BE2C (cell line): Measurements from ENCODE around the gene PLTP.

Experiments used
- DNase-seq: peaks from one replicate; pipeline ENCODE4 v3.0.0-alpha.2; 2020
- H3K27me3 ChIP-seq: fragments of 250-450 bp; sonication (Bioruptor Pico); 2 replicates; pipeline ENCODE4 v1.5.1; 2020; ENCODE audit warnings: mild to moderate bottlenecking
- H3K36me3 ChIP-seq: fragments of 250-450 bp; sonication (Bioruptor Pico); 2 replicates; pipeline ENCODE4 v1.5.1; 2020; ENCODE audit warnings: mild to moderate bottlenecking
- H3K4me1 ChIP-seq: fragments of 250-450 bp; sonication (Bioruptor Pico); 2 replicates; pipeline ENCODE4 v1.5.1; 2020
- H3K4me3 ChIP-seq: 2 replicates; pipeline ENCODE4 v1.5.1; 2011; ENCODE audit warnings: low read depth, low read length
- H3K9me3 ChIP-seq: fragments of 250-450 bp; sonication (Bioruptor Pico); 2 replicates; pipeline ENCODE4 v1.5.1; 2020
- TF ChIP-seq, protein P1 (sequence below): IDR thresholded peaks from 2 replicates; pipeline ENCODE4 v1.5.1; 2012; ENCODE audit warnings: mild to moderate bottlenecking, low read depth, low read length

PLTP gene

GRCh38 chr20:45944965-45945677, 33.2 kb upstream of the PLTP start:
- TF ChIP-seq, protein P1, sequence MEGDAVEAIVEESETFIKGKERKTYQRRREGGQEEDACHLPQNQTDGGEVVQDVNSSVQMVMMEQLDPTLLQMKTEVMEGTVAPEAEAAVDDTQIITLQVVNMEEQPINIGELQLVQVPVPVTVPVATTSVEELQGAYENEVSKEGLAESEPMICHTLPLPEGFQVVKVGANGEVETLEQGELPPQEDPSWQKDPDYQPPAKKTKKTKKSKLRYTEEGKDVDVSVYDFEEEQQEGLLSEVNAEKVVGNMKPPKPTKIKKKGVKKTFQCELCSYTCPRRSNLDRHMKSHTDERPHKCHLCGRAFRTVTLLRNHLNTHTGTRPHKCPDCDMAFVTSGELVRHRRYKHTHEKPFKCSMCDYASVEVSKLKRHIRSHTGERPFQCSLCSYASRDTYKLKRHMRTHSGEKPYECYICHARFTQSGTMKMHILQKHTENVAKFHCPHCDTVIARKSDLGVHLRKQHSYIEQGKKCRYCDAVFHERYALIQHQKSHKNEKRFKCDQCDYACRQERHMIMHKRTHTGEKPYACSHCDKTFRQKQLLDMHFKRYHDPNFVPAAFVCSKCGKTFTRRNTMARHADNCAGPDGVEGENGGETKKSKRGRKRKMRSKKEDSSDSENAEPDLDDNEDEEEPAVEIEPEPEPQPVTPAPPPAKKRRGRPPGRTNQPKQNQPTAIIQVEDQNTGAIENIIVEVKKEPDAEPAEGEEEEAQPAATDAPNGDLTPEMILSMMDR = no peak
- H3K4me3 ChIP-seq = no peak overlapping the region
- no peaks in the 10 kb centered on the region for H3K9me3 ChIP-seq
- no peaks in the 10 kb centered on the region for H3K4me1 ChIP-seq
- no peak for DNase-seq
- no peaks in the 10 kb centered on the region for H3K27me3 ChIP-seq
- peaks cover 85% of the 10 kb centered on the region for H3K36me3 ChIP-seq

DNA sequence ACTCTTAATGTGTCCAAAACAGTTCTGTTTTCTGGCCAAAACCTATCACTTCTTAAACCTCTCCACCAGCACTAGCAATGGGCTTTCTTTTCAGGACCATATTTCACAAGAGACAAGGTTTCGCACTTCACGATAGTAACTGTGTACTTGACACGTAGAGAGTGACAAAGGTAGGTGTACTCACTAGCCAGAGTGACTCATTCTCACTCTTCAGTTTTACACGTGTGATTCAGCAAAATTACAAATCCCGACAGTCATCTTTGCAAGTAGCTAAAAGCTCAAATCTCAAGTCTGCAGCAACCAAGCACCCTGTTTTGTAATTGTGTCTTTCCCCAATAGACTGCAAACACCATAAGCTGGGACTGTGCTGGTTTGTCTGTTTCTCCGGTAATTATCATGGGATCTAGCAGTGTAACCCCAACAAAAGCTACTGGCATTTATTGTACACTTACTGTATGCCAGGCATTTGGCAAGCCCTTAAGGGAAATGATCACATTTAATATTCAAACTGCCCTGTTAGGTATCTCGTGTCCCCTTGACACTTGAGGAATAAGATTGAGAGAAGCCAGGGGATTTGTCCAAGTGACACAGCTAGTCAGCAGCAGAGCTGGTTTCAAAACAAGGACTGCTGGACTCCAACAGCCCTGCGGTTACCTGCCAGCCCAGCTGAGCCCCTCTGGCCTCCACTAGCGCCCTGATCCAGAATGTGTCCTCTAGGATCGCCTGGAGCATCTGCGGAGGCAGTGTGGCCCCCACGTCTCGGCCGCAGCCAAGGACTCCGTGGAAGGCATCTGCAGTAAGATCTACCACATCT, 32.4 kb upstream of the PLTP start:
- TF ChIP-seq, protein P1 = no peak
- Histone ChIP-seq H3K9me3 (no peaks in the 10 kb centered on the region), H3K27me3 (no peaks in the 10 kb centered on the region), H3K4me1 (no peaks in the 10 kb centered on the region), H3K36me3 (peaks cover 84% of the 10 kb centered on the region), H3K4me3 (no peak overlapping the region)
- no peak for DNase-seq

- peaks cover 82% of the 10 kb centered on the region for H3K36me3 ChIP-seq
- no peak overlapping the region for H3K4me3 ChIP-seq
- no peak for DNase-seq
- no peaks in the 10 kb centered on the region for H3K27me3 ChIP-seq
- TF ChIP-seq, protein P1 = no peak
- H3K9me3 ChIP-seq = no peaks in the 10 kb centered on the region
- H3K4me1 ChIP-seq = no peaks in the 10 kb centered on the region
Observed at GRCh38 chr20:45943613-45944012, 31.7 kb upstream of the PLTP start.

- H3K4me3 ChIP-seq = no peak overlapping the region
- no peaks in the 10 kb centered on the region for H3K9me3 ChIP-seq
- TF ChIP-seq, protein P1 = no peak
- peaks cover 61% of the 10 kb centered on the region for H3K36me3 ChIP-seq
- no peaks in the 10 kb centered on the region for H3K4me1 ChIP-seq
- no peaks in the 10 kb centered on the region for H3K27me3 ChIP-seq
- DNase-seq = no peak
Observed at GRCh38 chr20:45940469-45940868, 28.5 kb upstream of the PLTP start.

DNA sequence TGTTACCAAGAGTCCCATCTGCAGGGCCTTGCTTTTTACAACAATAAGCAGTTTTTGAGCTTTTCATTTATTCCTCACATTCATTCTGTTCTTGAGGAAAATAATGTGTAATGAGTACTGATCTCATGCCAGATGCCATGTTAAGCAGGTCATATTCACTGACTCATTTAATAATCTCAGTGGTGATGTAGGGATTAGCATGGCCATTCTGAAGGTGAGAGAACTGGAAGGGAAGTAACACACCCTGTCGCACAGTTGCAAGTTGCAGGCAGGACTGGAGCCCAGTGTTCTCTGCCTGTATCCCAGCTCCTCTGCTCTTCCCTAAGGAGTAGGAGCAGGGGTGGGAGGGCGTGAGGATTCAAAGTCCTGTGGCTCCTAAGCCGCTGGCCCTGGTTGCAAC, 28.1 kb upstream of the PLTP start:
- H3K27me3 ChIP-seq = no peaks in the 10 kb centered on the region
- H3K4me1 ChIP-seq = no peaks in the 10 kb centered on the region
- H3K4me3 ChIP-seq = no peak overlapping the region
- no peak for DNase-seq
- peaks cover 57% of the 10 kb centered on the region for H3K36me3 ChIP-seq
- TF ChIP-seq, protein P1 = no peak
- H3K9me3 ChIP-seq = no peaks in the 10 kb centered on the region
